GM18907 (cell line): ENCODE data around the gene DAPK1.

Source experiments
- ATAC-seq: cut with Tn5 transposase; IDR thresholded peaks from one replicate; pipeline ENCODE4 v1.9.1; 2021; ENCODE audit warnings: mild to moderate bottlenecking, moderate library complexity; ENCODE audit not compliant: unreplicated experiment

The DAPK1 gene

DNA sequence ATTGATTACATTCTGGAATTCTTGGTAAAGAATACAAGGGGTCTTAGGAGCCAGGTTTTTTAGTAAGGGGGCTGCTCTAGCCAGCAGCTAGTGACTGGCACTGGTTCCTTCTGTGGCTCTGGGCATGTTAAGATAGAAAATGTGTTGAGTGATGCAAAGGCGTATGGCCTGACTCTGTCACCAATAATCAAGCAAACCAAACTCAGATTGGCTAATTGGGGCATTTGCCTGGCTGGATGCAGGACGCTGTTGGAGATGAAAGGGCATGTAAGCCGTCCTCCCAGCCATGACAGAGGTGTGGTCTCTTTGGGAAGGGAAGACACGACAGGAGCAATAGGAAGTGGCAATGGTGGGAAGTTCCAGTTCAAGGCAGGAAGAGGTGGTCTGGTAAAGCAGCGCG lies 140.6 kb downstream of the DAPK1 start:
- ATAC-seq: no peak

DNA sequence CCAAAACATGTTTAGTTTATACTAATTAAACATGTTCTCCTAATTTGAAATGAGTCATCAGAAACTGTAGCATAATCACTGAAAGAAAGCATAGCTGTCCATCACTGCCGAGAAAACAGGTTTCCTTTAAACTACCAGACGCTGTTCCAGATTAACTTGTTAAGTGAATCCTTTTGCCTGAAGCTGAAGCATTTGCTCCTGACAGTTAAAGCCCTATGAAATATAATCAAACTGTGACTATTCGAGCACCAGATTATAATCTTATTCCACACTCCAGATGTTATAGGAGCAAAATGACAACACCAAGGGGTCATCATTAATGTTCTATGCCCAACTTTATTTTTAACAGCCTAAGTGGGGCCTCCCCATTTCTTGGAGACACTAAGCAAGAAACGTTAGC lies 142.3 kb downstream of the DAPK1 start:
- no peak for ATAC-seq

DNA sequence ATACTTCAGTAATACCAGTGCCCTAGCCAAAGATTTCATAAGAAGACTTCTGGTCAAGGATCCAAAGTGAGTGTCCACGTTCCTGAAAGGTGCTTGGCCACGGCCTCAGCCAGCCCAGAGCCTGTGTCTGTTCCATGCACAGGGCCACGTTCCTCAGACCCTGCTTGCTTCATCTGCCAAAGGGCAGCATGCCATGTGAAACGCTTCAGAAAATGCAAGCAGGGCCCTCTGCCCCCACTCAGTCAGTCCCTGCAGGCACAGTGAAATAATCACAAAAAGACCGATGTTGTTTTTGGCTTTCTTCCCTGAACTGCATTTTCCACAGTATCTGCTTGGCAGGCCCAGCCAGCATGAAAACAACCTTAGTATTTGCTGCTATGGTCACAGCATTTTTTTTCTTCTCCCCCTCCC lies 142.7 kb downstream of the DAPK1 start:
- no peak for ATAC-seq

DNA sequence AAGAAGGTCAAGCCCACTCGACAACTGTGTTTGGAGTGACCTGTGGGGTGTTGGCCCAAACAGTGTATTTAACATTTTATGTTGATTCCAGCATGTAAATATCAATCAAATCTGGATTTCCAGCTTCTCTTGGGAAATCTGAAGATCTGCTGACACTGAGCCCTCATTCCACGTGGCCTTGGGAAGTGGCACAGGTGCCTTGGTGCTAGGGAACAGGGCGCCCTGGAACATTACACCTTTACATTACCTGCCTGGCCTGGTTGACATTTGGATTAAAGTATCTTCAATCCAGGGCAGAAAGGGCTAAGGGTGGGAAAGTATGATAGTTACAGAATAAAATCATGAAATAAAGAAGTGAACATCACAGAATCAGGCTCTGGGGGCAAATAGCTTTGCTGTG lies 143.4 kb downstream of the DAPK1 start:
- ATAC-seq: no peak

DNA sequence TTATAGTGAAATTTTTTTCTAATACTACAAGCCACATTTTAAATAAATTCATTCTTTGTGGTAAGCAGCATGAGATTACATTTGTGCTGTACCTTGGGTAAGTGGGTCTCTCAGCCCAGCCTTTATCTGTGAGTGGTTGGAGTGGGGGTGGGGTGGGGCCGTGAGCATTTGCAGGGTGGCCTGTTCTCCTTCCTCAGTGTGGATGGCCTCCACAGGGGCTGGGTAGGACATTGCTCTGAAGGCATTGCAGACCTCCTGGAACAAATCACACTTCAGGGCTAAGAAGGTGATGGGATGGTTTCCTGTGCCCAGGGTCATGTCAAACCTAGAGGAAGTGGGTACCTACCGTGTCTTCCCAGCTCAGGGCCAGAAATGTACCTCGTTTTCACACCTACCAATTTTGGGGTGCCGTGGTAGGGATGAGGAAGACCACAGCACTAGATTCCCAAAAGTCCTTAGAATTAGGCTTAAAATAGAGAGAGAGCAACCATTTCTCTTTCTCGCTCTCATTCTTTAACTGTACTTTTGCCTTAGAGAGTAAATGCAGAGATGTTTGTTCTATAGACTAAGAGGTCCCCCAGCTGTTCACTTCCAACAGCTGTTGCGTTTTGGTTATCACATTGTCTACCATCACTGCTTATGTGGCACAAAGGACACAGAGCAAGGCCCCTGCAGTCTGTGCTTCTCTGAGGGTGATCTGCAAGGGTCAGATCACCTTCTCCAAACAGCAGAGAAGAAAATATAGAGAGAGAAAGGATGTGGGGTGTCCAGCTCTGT lies 144.9 kb downstream of the DAPK1 start:
- ATAC-seq: no peak

DNA sequence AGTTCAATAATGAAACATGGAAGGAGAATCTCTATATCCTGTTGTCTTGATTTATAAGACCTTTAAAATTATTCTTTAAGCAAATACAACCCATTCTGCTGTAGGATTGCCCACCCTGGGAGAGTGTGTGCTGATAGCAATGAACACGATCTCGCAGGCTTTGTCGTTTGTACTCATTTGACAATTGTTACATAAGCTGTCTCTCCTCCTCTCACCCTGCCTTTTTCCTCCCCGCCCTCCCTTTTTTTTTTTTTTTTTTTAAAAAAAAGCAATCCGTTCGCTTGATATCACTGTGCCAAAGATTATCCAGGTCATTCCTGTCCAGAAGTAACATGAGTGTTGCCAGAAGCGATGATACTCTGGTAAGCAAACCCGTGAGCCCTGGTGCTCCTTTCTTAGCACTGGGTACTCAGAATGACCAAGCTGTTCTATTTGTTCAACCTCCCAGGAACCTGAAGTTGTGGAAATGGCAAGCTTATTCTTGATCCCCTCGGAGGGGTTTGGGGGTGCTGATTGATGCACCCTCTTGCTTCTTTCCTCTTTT lies 145.5 kb downstream of the DAPK1 start:
- no peak for ATAC-seq

DNA sequence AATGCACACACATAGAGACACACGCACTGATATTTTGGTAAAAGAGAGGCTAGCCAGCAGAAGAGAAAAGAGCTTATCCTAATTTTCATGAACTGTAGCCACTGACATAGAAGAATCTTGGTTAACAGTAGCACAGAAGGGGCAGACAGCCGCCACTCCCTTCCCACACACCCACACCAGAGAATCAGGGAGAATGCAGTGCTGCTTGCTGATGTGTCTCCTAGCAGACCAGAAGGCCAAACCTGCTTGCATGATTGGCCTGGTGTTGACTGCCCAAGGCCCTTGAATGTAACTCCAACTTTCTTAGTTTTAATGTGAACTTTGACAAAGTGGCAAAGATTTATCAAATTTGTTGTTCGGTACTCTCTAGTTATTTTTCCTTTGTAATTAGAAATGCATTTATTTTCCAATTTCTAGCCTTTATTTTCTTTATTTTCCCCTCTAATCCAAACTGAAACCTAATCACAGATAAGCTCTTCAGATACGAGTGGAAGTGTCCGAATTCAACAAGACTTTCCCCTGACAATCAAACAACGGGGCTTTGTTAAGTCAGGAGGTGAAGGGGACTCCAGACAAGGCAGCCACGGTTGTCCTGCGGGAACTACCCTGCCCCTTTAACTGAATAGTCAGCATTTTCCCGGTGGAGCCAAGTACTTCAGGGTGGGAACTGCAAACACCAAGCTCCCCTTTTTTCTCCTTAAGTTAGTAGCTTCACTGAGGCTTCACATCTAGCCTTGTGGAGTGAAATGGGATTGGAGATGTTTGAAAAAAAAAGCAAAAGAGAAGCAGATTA lies 146.3 kb downstream of the DAPK1 start:
- no peak for ATAC-seq

DNA sequence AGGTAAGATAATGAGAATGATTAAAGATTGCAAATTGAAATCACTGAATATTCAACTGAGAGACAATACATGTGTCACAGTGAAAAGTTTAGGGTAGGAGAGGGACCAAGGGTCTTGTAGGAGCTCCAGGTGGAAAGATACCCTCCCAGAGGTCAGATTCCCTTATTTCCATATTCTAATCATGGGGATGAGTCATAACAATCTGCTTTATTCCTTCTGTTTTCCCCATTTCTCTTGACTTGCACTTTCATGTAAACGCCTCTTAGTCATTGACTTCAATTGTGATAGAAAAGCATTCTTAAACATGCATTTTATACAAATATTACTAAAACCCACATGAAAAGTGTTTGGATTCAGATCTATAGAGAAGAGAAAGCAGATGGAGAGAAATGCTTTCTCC lies 147.0 kb downstream of the DAPK1 start:
- ATAC-seq: no peak

DNA sequence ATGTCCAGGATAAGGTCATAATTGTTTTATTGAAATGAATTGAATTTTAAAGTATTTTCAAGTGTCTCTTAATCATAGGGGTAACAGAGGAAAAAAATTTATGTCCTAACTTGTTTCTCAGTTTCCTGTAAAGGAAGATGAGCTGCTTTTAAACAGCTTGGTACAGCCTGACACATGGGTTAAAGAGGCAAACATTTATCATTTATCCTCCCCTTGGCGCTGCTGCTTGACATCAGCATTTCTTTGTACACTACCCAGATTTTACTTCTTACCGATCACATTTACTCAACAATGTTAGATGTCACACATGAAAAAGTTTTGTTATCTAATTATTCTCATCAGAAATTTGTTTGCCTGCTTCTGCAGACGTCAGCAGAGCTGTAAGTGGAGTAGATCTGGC lies 148.9 kb downstream of the DAPK1 start:
- no peak for ATAC-seq

DNA sequence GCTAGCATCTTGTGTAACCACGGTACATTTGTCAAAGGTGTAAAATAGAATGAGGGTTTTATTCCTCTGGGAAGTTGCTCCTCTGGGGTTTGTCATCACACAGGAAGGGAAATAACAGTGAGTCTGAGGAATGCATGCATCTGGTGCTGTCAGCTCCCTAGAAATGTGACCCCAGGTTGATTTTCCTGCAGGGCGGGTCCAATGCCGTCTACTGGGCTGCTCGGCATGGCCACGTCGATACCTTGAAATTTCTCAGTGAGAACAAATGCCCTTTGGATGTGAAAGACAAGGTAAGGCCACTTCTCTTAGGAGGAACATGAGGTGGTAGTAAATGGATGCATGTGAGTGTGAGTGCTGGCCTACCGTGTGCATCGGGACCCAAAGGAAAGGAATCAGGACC lies 149.4 kb downstream of the DAPK1 start:
- ATAC-seq: no peak

DNA sequence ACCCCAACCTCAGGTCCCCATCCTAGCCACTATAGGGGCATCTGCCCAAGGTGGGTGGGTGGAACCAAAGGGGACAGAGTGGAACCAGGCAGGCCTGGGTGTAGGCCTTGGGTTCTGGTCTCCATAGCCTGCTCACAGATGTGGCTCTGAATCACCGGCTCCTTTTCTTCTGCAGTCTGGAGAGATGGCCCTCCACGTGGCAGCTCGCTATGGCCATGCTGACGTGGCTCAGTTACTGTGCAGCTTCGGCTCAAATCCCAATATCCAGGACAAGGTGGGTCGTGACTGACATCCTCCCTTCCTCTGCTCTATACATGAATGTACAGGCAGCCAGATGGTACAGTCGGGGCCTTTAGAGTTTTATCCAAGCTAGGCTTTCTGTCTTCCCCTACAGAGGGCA lies 150.9 kb downstream of the DAPK1 start:
- ATAC-seq: no peak

DNA sequence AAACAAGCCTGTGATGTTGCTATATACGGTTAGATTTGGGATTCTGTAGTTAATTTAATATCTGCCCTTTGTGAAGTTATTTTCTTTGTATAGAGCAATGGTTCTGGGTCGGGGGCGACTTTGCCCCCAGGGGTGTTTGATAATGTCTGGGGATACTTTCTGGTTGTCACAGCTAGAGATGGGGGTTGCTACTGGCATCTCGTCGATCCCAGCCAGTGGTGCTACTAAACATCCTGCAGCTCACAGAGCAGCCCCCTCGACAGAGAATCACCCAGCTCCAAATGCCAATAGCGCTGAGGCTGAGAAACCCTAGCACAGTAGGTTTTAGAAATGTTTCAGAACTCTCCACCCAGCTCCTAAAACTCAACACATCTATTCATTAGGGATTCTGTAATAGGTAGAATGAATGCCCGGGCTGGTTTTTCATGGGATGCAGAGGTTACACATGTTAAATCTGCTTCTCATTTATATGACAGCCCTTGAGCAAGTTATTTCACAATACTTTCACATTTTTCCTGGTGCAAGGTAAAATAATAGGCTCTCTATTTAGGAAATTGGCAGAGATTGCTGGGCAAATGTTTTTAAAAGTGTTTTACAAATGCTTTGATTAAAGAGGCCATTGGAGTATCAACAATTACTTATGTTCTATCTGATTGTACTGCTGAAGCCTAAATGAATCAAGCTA lies 153.1 kb downstream of the DAPK1 start:
- ATAC-seq: no peak

DNA sequence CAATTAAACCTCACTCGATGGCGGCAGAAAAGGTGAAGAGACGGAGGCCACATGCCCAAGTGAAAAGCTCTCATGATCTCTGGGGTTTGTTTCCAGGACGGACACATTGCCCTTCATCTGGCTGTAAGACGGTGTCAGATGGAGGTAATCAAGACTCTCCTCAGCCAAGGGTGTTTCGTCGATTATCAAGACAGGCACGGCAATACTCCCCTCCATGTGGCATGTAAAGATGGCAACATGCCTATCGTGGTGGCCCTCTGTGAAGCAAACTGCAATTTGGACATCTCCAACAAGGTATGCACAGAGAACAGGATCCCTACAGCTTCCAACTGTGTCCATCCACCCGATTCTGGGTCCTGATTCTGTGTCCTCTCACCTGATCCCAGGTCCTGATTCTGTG lies 153.8 kb downstream of the DAPK1 start:
- ATAC-seq: no peak

DNA sequence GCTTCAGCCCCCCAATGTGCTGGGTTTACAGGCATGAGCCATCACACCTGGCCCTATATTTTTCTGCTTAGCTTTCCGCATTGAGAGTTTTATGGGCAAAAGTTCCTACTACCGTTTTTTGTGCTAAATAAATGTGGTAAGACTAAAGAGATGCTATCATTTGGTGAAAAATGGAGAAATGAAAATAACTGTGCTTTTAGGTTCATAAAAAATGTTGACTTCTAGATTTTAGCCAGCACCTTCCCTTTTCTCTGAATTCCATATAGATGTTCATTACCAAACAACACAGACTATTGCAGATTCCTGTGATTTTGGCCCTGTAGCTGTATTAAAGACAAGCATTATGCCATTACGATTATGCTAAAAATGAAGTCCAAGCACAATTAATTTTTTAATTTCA lies 156.3 kb downstream of the DAPK1 start:
- no peak for ATAC-seq

DNA sequence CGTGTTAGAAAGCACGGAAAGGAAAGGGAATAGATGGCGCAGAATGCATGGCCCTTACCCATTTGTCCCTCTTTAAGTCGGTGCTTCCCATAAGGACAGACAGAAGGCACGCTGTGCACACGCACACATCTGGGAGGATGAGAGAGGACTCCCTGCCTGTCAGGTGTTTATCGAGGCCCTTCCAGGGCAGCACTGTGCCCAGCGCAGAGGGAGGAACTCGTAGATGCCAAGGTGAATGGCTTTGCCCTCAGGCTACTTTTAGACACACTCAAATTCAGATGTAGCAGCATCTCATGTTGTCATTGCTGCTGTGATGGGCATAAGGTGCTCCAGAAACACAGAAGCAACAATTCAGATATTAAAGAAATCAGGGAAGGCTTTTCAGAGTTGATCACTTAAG lies 158.1 kb downstream of the DAPK1 start:
- no peak for ATAC-seq

DNA sequence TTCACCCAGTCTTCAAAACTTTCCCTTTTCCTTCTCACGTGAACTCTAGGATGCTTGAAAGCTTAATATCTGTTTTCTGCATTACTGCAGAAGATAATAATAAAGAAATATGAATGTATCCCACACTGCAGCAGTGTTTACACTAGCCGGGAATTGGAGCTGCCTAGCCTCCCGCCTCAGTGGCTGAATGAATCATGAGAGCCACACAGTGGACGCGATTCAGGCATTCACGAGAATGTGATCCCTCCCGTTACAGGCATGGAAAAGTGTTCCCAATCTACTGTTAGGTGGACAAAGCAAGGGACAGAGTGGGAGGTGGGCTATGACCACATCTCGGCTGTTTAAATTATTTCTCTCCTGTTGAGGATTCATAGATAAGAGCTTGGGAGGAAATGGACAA lies 158.8 kb downstream of the DAPK1 start:
- ATAC-seq: no peak

DNA sequence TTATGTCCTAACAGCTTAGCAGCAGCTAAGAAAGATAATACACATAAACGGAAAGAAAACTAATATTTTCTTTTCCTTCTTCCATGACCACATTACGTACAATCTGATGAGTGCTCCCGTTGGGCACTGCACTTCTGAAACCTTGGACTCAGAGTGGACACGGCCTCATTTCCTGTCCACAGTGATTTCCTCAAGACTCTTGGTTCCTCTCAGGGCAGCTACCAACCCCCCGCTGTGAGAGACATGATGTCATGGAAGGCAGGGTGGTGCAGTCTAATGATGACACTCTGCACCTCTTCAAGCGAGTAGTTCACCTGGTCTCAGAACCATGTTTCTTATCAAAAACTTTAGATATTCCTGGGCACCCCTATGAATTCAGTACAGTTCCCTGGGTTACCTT lies 159.5 kb downstream of the DAPK1 start:
- no peak for ATAC-seq

DNA sequence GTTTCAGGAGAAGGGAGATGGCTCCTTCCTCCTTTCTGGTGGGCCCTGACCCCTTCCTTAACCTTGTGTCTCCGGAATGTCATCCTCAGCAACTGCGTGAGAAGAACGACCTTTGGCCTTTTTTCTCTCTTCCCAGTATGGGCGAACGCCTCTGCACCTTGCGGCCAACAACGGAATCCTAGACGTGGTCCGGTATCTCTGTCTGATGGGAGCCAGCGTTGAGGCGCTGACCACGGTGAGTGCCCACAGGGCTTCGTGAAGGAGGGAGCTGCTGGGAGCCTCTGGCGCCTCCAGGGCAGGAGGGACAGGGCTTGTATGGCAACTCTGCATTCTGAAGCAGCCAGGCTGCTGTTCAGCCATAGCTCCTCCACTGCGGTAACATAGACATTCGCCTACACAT lies 160.2 kb downstream of the DAPK1 start:
- ATAC-seq: no peak

DNA sequence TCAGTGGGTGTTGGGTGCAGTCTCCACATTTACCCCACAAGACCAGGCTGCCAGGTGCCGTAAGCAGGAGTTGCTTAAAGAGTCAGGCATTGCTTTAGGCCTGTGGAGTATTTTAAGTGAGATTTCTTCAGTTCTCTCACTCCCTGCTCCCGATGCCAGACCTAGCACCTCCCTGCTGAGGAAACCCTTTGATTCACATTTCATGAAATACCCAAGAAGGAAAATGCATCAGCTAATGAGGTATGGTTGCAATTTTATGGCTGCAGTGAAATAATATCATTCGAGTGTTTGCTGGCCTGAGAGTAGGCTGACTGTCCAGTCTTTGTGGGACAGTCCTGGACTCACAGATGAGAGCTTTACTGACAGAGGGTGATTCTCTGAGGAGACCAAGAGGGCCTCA lies 160.8 kb downstream of the DAPK1 start:
- no peak for ATAC-seq

DNA sequence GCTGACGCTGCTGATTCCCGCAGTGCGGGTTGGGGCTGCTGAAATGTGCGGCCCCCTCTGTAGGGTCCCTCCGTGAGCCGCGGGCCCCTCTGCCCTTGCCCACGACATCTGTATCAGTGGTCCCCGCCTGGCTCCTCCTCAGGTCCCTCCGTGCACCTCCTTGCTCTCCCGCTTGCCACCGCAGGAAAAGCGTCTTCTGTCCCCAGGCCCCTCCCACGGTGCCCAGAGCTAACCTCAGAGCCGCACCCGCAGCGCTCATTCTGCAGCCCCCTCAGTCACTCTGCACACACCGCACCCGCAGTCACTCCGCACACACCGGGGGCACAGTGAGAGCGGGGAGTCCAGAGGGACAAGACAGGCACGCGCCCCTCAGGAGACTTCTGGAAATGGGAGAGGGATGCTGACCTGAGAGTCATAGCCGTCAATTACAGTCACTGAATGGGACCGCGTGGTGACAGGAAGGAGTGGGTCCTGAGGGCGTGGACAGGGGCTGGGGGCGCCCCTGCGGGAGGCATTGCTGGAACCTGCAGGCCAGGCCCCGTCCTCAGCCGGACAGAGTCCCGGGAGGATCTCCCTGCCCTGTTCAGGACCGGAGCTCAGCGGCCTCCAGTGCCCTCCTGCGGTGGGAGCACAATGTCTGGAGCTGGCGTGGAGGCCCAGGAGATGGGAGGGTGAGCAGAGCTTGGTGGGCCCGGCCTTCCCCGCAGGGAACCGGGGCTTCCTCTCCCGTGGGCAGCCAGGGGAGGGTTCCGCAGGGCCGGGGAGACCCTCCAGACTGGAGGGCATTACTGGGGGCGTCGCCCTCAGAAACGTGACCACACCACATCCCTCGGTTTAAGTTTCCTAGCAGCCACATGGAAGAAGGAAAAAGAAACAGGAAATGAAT lies 162.1 kb downstream of the DAPK1 start:
- ATAC-seq: no peak

DNA sequence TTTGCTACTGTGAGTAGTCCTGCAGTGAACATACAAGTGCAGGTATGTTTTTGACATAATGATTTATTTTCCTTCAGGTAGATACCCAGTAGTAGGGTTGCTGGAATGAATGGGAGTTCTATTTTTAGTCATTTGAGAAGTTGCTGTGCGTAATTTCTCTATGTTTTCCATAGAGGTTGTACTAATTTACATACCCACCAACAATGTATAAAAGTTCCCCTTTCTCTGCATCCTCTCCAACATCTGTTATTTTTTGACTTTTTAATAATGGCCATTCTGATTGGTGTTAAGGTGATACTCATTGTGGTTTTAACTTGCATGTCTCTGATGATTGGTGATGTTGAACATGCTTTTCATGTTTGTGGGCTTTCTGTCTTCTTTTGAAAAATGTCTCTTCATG lies 163.6 kb downstream of the DAPK1 start:
- ATAC-seq: no peak
